GM19035 (cell line): Measurements from ENCODE around the gene RFTN1.

ENCODE experiments used
- ATAC-seq: cut with Tn5 transposase; IDR thresholded peaks from one replicate; pipeline ENCODE4 v1.9.1; 2021; ENCODE audit not compliant: unreplicated experiment

The RFTN1 gene

DNA sequence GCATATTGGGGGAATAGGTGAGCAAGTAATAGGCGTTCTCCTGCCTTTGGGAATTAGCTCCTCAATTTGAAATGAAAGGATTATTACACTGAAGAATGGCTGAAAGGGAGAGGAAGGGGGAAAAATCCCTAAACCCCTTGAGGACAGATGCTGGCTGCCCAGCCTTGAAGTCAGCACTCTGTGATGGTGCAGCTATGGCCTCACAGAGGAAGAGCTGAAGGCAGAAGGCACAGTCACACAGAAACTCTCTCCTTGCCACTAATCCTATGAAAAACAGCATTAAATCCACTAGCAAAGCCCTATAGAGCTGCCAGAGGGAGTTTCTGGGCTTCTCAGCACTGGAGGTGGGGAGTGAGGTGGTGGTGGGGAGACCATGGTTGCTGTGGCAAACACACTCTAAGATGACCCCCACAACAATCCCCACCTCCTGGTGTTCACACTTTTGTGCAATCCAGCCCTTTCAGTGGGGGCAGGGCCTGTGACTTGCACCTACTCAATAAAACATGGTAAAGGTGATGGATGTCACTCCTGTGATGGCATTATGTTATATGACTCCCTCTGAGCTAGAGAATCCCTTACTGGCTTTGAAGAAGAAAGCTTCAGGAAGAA is 101.2 kb downstream of the RFTN1 start:
- ATAC-seq, result no peak

DNA sequence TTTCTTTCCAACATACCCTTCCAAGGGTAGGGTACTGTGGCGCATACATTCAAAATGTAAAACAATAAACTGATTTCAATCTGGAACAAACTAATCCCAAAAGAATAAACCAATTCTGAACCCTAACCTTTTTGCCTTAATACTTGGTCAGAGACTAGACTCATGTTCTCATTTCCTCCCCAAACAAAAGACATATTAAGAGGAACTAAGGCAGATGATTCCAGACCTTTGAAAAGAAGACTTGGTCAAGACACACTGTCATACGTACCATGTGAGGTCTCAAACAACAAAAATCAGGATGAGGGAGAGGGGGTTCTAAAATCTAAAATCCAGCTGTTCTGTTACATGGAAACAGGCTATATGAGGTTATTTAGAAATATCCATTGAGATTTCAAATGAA is 102.1 kb downstream of the RFTN1 start:
- no peak for ATAC-seq

DNA sequence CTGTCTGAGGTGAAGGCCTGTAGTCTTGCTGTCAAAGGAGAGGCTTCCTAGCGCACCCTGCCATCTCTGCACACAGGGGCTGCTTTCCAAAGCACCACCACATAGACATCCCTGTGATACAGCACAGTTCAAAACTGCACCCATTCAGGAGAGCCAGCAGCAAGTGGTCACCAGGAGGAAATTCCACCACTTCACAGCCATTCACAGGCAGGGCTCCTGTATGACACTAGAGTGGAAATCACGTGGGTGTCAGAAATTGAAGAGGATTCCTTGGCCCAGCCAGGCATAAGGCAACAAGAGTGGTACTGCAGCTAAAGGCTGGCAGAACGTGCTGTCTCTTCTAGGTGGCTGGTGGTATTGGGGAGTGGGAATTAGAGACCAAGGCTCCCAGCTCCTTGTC is 102.8 kb downstream of the RFTN1 start:
- ATAC-seq, result no peak

DNA sequence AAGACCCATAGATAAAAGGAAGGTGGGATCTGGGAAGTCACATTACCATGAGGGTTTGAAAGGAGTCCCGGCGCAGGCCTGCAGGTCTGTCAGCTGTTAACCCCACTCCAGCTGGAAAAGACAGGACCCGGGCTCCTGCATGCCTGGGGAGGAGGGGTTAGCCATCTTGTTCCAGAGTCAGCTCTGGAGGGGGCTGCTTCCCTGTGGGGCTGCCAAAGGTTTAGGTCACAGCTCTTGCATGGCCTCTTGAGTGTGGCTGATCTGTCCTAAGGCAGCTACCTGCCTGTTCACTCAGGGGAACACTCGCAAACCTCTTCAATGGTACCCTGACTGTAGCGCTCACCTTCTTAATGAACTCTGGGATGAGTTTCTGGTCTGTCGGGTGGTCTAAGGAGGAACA is 104.5 kb downstream of the RFTN1 start:
- ATAC-seq, result no peak

DNA sequence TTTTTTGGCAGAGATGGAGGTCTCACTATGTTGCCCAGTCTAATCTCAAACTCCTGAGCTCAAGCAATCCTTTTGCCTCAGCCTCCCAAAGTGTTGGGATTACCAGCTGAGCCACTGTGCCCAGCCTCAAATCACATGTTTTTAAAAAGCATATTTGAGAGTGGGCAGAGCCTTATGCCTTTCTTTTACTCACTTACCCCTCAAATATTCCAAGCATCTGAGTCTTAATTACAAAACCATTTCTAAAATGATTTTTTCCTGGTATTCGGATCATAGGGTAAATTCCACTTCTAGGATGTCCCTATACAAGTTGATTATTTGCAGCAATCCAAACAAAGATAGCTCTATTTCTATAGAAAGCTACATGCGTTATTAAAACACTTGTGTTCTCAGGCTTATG is 106.1 kb downstream of the RFTN1 start:
- ATAC-seq, result no peak

DNA sequence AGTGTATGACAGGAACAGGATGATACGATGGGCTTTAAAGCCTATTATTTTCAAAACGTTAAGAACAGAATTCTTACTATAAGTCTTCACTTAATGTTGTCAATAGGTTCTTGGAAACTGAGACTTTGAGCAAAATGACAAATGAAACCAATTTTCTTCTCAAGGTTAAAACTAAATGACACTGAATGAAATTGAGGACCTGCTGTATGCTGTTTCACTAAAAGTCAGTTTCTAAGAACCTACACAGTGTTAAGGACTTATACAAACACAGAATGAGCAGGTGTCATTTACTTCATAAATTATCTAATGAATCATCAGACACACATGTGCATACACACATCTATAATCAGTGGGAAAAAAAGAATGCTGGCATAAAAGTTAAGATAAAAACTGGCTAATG is 106.9 kb downstream of the RFTN1 start:
- peak; percentile 40 for ATAC-seq

DNA sequence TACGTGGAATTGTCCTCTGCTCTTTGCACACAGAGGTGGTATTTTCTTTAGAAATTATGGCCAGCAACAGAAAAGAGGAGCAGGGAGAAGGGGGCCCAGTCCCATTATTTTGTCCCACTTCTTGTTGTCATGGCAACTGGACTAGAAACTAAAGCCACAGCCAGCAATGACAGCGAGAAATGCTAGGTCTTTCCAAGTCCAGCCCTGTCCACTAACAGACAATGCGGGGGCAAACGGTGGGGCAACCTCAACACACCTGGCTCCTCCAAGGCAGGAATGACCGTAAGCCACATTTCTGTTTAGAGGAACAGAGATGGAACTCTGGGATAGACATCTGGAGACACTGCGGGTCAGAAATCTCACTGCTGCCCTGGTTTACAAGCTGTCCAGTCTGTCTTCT is 107.3 kb downstream of the RFTN1 start:
- no peak for ATAC-seq

DNA sequence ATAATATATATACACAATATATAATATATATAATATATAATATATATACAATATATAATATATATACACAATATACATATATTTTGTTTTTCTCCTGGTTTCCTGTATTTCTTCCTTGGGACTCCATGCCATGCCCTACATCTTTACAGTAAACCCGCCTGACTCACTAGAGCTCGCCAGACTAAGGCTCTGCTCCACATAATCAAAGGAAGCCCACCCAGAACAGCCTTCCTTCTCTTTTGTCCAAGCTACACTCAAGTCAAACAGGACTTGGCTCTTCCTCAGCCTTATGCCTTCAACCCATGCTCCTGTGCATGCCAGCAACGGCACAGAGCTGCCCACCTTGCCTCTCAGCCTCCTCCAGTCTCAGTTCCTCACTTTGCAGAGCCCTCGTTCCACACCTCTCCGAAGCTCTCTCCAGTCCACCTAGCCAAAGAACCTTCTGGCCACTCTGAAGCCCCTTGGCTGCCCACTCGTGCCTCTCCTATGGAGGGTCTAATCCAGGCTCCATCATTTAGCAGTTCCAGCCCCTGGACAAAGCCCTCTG is 109.1 kb downstream of the RFTN1 start:
- no peak for ATAC-seq

DNA sequence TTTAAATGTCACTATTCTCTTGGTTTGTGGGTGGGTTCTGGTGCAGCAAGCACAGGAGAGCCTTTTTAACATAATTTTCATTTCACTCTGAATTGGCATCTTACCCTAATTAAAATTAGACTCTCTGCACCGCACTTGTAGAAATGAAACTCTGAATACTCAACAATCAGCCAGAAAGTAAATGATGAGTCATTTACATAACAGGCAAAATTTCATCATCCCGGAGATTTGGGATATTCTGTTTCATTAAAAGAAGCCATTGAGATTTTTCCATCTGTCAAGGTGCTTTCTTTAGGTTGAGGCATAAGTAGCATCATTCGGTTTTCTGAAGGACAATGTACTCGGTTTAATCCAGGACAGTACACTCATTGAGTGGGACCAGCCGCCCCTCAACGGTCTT is 111.0 kb downstream of the RFTN1 start:
- no peak for ATAC-seq

DNA sequence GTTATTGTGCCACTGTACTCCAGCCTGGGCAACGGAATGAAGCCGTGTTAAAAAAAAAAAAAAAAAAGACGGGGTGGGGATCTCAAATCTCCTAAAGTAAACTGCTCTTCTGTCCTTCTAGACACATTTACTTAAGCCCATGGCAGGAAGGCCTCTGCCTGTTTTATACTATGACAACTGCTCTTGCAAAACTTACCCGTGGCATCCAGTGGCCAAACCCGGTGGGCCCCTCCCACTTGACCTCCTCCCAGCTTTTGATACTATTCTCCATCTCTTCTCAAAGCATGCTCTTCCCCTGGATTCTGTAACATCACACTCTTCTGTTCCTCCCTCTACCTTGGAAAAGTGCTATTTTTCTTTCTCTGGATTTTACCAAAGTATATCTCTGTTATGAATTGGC is 112.2 kb downstream of the RFTN1 start:
- ATAC-seq, result no peak

DNA sequence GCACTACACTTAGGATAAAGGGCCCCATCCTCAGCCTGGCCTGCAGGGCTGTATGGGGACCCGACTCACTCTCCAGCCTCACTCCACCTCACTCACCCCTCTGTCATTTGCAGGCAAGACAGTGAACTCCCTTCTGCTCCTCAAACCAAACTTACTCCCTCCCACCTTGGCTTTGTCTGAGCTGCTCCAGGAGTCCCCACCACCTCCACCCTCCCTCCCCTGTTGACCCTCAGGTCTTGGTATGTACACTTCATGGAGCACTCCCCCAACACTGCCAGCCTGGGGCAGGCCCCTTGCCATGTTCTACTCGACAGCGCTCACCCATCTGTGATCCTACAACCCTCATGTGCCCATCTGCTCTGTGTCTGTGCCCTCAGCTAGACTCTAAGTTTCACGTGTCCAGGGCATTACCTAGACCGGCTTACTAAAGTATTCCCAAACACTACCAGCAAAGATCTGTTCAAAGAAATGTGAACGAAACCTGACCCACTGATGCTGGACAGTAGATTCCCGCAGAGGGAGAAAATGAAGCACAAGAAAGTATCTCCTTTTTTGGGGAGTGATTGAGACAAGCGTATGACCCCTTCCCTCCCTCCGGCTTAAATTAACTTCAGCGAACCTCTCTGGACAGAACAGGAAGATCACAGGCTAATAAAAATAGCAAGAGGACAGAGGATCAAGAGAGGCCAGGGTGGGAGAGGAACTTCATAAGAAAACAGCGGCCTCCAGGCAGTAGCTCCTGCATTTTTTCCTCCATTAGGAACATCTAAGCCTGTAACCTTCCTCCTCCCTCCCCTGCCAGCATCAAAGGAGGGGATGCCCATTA is 113.2 kb downstream of the RFTN1 start:
- no peak for ATAC-seq

DNA sequence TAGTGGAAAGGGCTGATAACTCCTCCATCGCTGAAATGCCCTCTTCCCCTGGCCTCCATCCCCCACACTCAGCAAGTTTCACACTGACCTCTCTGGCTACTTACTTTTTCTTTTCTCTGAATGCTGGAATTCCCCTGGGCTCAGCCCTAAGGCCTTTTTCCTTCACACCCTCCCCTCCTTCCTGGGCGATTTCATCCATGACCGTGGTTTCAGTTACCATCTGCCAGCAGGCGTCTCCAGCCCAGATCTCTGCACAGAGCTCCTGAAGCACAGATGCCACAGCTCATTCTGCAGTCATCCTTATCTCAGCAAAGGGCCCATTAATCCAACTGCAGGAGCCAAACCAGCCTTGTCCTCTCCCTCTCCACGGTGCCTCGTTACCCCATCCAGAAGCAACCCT is 114.0 kb downstream of the RFTN1 start:
- no peak for ATAC-seq

DNA sequence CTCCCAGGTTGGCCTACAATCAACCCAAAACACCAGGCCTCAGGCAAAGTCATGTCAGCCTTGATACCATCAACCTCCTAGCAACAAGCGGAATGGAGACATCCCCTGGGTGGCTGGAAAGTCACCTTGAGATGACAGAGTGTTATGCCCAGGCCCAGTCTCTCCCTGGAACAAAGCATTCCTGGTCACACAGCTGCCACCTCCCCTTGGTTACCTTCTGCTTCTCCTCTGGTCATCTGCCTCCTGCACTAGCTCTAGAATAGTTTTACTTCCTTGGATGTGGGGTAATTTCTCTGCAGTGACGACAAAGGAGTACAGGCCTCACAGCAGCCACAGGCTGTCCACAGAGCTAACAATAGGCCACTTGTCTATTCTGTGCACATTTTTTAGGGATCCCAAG is 114.9 kb downstream of the RFTN1 start:
- ATAC-seq, result no peak

DNA sequence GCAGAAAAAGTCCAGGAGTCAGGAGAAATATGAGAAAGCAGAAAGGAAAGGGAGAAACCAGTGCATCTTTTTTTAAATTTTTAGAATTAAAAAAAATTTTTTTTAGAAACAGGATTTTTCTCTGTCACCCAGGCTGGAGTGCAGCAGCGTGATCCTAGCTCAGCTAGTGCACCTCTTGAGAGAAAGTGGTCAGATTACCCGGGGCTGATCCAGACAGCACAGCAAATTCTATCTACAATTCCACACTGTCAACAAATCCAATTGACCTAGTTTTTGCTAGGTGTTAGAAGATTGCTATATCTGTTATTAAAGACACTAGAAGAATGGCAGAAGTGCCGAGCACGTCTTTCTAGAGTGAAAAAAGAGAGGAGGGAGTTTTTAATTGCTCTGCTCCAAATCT is 117.3 kb downstream of the RFTN1 start:
- no peak for ATAC-seq

DNA sequence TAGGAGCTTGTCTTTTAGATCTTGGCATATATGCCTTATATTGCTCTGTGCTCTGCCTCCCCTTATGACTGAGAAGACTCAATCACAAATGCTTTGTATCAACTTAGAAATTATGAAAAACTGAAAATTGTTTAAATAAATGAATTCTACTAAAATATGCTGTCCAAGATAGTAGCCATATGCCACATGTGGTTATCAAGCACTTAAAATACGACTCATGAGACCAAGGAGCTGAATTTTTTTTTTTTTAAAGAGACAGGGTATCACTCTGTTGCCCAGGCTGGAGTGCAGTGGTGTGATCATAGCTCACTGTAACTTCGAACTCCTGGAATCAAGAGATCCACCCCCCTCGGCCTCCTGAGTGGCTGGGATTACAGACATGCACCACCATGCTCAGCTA is 118.3 kb downstream of the RFTN1 start:
- no peak for ATAC-seq

DNA sequence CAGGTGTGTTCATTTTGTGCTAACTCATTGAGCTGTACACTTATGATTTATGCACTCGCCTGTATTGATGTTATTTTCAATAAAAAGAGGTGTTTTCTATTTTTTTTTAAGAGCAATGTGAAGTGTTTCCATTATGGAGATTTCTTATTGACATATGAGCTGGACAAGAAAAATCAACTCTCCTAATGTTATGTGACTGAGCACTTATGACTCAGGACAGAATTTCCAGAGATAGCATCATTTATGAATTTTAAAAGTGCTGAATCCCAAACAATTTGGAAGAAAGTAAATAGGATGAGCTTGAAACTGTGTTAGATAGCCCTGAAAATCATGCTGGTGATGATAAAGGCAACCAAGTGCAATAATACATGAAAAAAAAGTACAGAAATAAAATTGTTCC is 118.9 kb downstream of the RFTN1 start:
- no peak for ATAC-seq

DNA sequence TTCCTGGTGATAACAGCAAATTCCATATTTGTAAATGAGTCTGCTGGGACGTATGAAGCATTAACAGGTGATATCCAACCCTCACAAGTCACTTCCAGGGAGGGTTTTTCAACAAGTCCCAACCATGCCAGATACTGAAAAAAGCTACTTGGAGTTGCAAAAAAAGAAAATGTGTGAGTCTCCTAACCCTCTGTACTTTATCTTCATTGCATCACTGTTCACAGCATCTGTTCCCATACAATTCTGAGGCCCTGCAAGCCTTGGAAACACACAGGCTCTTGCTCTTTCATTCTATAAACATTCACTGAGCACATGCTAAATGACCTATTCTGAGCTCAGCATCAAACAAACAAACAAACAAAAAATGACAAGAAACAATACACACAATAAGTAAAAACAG is 120.8 kb downstream of the RFTN1 start:
- ATAC-seq, result no peak

DNA sequence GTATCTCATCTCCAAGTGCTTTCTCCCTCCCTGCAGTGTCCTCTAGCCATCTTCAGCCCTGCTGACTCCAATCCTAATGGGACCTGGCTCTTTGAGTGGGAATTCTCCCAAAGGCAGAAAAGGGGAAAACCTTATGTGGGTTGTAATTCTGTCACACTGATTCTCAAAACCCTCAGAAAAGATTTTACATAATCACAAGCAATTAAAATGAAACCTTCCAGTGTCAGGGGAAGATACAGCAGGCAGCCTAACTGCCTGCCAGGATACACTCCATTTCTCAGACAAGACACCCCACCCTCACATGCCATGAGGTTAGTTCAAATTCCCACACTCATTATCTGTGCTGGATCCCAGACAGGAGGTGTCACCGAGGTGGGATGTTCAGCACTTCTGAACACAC is 121.4 kb downstream of the RFTN1 start:
- no peak for ATAC-seq

DNA sequence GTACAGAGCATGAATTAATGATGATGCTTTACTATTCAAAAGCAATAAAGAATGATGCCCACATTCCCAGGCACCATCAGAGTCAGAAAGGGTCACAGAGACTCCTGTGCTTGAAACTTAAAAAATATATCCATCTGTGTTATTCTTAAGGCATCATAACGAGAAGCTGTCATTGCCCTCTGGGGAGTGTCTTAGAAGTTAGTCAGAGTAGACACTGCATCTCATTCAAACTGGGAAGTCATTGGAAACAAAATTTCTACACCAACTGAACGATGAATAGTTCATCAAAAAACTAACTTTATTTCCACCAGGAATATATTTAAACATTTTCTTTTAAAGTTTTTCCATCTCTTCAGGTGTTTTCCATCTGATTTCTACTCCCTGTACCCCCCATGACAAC is 122.9 kb downstream of the RFTN1 start:
- no peak for ATAC-seq

DNA sequence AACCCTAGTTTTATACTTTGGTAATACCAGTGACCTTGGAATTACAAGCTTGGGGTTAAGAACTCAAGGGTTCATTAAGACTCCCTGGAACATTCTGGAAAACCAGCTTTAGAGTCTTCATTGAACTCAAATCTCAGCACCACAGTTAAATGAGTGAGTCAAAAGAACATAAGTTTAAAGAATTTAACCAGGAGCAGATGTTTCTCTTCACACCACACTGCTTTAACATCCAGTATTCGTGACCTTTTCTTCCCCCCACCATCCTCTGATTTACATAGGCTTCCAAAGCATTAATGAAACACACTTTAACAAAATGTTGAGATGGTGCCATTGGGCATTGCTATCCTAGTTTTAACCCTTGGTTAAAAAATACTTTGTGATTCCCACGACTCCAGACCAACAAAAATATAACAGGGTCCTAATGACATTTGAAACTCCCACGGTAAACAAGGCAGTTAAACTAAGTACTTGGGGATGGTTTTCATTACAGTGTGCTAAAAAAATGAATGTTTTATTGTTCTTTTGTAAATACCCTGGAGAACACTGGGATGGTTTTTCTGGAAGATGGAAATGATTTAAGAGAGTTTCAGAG is 124.6 kb downstream of the RFTN1 start:
- no peak for ATAC-seq

DNA sequence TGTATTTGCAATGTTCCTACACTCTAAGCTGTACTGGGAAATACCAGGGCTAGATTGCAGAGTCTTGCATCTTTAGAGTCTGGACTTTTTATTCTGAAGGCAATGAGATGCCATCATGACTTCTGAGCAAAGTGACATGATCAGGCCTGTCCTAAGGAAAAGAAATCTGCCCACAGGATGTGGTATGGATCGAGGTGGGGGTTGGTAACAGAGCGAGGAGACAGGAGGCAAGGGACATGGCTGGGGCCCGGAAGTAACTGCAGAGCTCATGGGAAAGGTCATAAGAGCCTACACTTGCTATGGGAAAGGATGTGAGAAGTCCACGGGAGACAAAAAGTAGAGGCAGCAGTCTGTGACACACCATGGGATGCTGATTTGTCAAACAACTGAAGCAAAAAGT is 126.9 kb downstream of the RFTN1 start:
- ATAC-seq, result no peak

DNA sequence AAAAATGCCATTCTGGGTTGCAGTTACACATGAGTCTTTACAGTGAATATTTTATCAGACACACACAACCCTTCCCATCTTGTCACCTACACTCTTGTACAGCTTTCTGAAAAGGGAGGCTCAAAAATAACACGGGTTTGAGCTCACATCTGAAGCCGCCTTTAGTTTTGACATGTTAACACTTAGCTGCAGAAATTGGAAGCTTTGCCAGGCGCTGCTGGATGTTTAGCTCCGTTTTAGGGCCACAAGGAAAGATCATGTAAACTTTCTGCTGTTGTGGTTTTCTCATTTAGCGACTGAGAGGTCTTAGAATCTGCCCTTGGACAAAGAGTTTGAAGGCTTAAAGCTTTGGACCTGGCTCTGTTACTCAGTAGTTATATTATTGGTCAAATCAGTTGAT is 128.3 kb downstream of the RFTN1 start:
- no peak for ATAC-seq
